Left colon (tissue), 2 donors: ENCODE measurements around the gene EHD2. TPM values are rescaled to one million over a fixed set of nuclear protein-coding genes. Genes with fewer than 3 reads are reported as not detected.
A peak's percentile ranks its signal among the peaks of the same experiment; 100 is the strongest.

Experiments used
- ATAC-seq: fragments of 200-7000 bp; cut with Tn5 transposase; one replicate; pipeline ENCODE4 v1.9.1; 2020; ENCODE audit warnings: mild to moderate bottlenecking, moderate library complexity
- DNase-seq, 2 donors: peaks; one replicate each; pipeline ENCODE4 v3.0.0-alpha.2; 2020
- intact Hi-C, 2 donors: fragments of 100-400 bp; cut with DNase I in 1 of 2; cut with micrococcal nuclease in 1 of 2; formaldehyde crosslinking; loops; one replicate each; pipeline versions ENCODE4 v1.11.2 to v1.14.0; 2022; cut with DNase I, micrococcal nuclease
- total RNA-seq, 2 donors: library from RNA; stranded (reverse); fragmentation: NEBNext Ultra II Directional; extraction: Animal tissue kit (Norgen Biotek cat#: 25700); gene quantifications; one replicate each; pipeline ENCODE4 v1.2.1, GENCODE V29; 2021
- donor health status: DM: no; HTN: no; CAD: no.
- donor health status: DM: yes; HTN: yes; CAD: no.

EHD2 gene
- total RNA-seq, 2 donors from 2014 or later: 9.6 to 29.6 TPM

DNA sequence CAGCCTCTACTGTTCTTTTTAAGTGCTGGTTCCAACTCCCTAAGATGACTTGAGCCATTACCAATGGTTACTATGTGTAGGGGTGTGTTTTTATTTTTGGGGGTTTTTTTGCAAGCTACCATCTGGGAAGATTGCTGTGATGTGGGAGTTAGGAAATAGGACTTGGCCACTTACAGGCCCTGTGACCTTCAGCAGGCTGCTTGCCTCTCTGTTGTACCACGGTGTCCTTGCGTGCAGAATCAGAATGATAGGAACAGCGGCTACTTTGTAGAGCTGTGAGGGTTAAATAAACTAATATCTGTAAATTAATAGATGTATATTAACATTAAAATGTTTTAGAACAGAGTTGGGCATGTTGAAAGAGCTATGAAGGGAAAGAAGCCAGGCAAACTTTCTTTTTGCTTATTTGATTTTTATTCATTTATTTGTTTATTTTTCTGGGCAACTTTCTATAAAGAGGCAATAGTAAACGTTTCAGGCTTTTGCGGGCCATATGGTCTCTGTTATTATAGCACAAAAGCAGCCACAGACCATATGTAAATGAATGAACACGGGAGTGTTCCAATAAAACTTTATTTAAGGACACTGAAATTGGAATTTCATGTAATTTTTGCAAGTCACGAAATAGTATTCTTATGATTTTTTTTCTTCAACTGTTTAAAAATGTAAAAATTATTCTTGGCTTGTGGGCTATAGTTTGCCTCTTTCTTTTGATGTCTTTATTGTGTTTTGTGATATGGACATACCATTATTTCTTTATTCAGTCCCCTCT is 26.4 kb upstream of the EHD2 start:
- intact Hi-C loops: no loop called here
- DNase-seq (no peak), ATAC-seq (no peak)

DNA sequence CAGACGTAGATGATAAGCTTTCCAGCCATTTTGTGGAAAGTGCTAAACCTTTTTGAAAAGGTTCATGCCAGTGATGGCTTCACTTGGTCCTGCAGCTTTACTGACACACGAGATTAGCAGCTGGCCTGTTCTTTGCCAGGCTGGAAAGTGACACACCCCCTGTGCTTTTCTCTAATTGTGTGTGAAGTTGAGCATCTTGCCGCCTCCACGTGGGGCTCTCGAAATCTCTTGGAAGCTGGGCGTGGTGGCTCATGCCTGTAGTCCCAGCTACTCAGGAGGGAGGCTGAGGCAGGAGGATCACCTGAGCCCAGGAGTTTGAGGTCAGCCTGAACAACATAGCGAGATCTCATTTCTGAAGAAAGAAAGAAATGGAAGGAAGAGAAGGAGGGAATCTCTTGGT is 25.3 kb upstream of the EHD2 start:
- intact Hi-C loops: no loop called here
- ATAC-seq: no peak
- no peak for DNase-seq

DNA sequence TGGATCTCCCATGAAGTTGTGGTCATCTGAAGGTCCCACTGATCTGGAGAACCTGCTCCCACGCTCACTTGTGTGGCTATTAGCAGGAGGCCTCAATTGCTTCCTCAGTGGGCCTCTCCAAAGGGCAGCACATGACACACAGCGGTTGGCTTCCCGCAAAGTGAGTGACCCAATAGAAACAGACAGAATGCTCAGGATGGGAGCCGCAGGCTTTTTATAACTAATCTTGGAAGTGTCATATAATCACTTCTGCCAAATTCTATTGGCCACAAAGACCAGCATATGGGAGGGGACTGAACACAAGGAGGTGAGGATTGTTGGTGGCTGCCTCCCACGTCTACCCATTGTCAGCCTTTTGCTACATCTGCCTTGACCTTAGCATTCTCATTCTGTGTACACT is 22.1 kb upstream of the EHD2 start:
- DNase-seq (no peak), ATAC-seq (no peak)
- intact Hi-C loops: no loop called here

DNA sequence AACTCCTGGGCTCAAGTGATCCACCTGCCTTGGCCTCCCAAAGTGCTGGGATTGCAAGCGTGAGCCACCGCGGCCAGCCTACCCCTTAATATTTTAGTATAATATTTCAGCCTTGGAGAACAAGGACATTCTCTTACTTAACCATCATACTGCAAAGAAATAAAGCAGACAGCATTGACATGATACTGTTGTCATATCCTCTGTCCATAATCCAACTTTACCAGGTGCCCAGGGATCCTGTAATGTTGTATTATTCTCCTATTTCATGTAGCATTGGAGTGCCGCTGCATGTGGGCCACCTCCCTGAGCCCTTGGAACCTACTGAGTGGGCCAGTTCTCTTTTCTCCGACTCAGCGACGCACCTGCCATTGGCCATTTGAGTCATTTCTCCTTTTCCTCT is 21.4 kb upstream of the EHD2 start:
- intact Hi-C loops: no loop called here
- DNase-seq (no peak), ATAC-seq (no peak)

DNA sequence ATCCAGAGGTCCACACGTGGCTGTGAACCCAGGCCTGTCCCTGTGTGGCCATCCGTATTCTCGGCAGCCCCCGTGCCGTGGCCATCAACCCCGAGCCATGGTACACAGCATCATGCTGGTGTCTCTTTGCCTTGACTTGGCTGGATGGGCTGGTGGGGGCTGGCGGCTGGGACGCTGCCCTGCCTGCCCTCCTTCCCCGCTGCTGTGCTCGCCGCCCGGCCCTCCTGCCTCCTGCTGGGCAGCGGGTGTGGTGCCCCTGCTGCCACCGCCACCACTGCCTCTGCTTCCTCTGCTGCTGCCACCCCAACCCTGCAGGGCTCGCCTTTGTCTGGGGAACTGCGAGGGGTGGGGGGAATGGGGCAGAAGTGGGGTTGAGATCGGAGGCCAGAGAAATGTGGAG is 19.7 kb upstream of the EHD2 start:
- ATAC-seq: no peak
- intact Hi-C loops: no loop called here
- DNase-seq: no peak

DNA sequence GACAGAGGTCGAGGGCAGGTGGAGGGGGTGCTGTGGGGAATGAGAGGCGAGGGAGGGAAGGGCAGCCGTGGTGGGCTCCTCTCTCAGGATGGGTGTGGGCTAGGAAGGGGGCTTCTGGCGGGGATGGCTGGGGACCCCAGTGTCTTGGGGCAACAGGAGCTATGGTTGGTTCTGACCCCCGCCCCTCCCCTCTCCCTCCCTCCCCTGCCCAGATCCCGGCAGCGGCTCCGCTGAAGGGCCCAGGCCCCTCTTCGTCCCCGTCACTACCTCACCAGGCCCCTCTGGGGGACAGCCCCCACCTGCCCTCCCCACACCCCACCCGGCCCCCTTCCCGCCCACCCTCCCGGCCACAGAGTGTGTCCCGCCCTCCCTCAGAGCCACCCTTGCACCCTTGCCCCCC is 19.3 kb upstream of the EHD2 start:
- intact Hi-C loops: no loop called here
- ATAC-seq: no peak
- no peak for DNase-seq

DNA sequence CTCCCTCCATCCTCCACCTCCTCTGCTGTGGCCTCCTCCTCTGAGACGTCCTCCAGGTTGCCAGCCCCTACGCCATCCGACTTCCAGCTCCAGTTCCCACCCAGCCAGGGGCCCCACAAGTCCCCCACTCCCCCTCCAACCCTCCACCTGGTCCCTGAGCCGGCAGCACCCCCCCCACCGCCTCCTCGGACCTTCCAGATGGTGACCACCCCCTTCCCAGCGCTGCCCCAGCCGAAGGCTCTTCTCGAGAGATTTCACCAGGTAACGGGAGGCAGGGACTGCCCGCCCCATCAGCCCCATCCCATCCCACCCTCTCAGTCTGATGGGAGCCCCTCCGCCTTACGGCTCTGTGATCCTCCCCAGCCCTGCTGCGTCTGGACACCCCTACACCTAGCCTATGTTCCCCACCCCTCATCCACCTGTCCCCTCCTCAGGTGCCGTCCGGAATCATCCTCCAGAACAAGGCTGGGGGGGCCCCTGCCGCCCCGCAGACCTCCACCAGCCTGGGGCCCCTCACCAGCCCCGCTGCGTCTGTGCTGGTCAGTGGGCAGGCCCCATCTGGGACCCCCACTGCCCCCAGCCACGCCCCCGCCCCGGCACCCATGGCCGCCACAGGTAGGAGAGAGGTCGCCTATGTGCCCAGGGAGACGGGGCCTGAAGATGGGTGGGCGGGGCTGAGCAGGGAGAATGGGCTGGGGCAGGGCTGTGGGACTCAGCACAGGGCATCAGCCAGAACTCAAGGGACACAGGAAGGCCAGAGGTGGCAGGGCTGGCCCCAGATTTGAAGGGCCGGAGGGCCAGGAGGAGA is 18.6 kb upstream of the EHD2 start:
- DNase-seq: no peak
- intact Hi-C loops: loop anchor here (5.0 kb wide), 2 partner anchors 172 to 262 kb away; no protein-coding TSS in a partner anchor

DNA sequence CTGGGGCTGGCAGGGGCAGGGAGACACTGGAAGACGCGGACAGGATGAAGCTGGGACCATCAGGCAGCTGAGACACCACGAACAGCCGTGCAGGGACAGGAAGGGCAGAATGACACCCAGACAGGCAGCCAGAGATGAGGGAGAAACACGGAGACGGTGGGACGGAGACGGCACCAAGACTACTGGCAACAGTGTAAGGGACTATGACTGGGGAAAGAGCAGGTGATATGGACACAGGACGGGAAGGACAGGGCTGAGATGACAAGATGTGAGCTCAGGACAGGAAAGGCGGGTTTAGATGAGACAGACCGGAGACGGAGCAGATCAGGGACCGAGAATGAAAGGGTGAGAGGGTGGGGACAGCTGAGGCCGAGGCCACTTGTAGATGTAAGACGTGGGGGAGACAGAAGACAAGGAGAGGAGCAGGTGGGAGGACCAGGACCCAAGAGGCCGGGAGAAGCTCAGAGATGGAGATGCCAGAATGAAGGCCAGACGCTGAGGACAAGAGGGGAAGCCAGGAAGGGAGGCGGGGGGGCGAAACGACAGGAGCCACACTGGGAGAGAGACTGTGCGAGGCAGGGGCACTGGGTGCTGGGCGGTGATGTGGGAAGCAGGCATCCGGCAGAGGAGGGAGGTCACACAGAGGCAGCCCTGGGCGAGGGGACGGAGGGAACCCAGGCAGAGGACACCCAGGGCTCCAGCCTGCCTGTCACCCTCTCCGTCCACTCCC is 17.5 kb upstream of the EHD2 start:
- intact Hi-C loops: loop anchor here (5.0 kb wide), 2 partner anchors 173 to 263 kb away; no protein-coding TSS in a partner anchor
- ATAC-seq: no peak

More for the DNA sequence above, 18.6 kb upstream of the EHD2 start:
- ATAC-seq: no peak

DNA sequence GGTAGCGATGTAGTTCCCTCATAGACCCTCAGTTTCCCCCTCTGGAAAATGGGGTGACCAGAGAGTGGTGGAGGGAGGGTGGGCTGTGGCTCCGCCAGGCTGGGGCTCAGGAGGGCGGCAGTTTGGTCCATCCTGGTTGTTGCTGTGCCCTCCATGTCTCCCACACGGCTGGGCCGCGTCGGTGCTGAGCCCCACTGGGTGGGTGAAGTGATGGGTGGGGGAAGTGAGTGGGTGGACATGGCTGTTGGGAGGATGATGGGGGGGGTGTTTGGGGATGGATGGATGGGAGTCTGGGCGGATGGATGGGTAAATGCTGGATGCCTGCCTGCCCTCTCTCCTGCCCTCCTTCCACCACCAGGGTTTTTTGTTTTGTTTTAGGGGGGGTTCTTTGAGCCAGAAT is 16.6 kb upstream of the EHD2 start:
- intact Hi-C loops: loop anchor here (5.0 kb wide), 2 partner anchors 174 to 264 kb away; no protein-coding TSS in a partner anchor
- no peak for ATAC-seq
- no peak for DNase-seq

More for the DNA sequence above, 17.5 kb upstream of the EHD2 start:
- no peak for DNase-seq

DNA sequence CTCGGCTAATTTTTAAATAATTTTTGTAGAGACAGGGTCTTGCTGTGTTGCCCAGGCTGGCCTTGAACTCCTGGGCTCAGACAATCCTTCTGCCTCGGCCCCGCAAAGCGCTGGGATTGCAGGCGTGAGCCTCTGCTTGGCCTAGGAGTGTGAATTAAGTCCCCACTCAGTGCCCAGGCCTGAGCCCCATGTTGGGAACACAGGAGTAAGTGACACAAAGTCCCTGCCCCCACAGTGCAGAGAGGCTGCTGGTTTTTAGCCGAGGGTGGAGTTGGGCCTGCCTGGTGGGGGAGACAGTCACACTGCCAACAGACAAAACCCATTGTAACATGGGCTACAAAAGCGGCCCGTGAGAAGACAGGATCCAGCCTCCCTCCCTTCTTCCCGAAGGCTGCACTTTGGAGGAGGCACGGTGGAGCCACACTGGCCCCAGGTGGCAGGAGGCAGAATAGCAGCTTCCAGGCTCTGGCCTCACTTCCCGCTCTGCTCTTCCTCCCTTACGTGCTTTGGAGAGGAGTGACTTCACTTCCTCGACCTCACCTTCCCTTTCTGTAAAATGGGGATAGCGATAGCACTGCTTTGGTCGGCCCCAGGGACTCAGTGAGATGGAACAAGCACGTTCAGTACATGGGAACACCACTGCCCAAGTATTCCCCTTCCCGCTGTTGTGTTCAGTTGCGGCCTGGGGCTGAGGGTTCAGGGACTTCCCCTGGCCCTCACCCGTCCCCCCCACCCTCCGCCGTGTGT is 15.2 kb upstream of the EHD2 start:
- intact Hi-C loops: loop anchor here (5.0 kb wide), 2 partner anchors 176 to 266 kb away; no protein-coding TSS in a partner anchor

DNA sequence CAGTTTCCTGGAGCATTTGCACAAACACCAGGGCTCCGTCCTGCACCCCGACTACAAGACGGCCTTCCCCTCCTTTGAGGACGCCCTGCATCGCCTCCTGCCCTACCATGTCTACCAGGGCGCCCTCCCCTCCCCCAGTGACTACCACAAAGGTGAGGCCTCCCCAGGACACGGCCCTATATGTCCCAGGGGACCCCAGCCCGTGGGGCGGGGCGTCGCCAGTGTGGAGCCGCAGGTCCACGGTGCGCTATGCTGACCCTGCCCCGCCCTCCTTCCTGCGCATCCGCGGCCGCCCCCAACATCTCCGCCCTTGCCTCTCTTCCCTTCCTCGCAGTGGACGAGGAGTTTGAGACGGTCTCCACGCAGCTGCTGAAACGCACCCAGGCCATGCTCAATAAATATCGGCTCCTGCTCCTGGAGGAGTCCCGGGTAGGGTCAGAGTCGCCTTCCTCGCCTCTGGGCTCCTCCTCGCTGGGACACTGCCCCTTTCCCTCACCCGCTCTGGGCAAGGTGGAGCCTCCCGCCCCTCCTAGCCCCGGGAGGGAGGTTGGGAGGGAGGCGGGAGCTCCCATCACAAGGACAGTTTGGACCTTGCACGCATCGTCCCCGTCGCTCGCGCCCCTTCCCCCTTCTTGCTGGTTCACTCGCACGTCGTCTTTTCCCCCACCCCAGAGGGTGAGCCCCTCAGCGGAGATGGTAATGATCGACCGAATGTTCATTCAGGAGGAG is 14.4 kb upstream of the EHD2 start:
- DNase-seq: no peak
- no peak for ATAC-seq
- intact Hi-C loops: loop anchor here (5.0 kb wide), 2 partner anchors 176 to 266 kb away; no protein-coding TSS in a partner anchor

More for the DNA sequence above, 15.2 kb upstream of the EHD2 start:
- DNase-seq (peak; percentile 71 to 75), ATAC-seq (peak; percentile 94)

DNA sequence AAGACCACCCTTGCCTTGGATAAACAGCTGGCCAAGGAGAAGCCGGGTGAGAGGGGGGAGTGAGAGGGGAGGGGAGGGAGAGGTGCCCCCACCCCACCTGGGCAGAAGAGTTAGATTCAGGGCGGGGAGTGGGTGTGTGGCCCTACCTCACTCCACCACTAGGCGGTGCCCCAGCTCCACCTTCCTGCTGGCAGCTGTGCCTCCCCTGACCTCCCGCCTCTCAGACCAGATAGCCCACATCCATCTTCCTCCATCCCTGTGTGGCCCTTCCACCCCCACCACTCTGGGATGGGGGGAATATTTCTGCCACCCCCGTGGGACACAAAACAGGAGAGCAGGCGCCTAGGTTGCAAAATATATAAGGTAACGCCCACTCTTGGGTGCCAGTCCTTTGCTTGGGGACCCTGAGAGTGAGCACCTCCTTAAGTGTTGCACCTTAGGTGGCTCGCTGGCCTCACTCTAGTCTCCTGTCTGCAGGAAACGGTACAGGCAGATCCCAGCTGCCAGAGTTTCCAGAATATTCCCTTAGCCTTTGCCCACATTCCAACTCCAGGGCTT is 13.8 kb upstream of the EHD2 start:
- DNase-seq: peak in 1 of 2 donors; percentile 73
- ATAC-seq: peak; percentile 59
- intact Hi-C loops: loop anchor here (5.0 kb wide), 2 partner anchors 177 to 267 kb away; no protein-coding TSS in a partner anchor

DNA sequence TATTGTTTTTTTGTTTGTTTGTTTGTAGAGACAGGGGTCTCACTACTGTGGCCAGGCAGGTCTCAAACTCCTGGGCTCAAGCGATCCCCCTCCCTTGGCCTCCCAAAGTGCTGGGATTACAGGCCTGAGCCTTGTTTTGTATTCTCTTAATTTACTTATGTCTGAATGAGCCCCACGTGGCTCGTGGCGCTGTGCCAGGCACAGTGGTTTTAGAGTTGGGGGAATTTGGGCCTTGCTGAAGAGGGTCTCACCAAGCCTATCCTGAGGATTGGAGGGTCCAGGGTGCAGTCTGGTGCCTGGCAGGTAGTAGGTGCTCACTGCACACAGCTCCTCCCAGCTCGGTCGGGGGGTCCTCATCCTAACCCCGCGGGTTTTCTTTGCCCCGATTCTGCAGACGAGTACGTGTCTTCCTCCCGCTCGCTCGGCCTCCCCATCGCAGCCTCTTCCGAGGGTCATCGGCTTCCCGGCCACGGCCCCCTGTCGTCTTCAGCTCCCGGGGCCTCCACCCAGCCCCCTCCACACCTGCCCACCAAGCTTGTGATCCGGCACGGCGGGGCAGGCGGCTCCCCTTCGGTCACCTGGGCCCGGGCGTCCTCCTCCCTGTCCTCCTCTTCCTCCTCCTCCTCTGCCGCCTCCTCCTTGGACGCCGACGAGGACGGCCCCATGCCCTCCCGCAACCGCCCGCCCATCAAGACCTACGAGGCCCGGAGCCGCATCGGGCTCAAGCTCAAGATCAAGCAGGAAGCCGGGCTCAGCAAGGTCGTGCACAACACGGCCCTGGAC is 12.1 kb upstream of the EHD2 start:
- DNase-seq (no peak), ATAC-seq (no peak)
- intact Hi-C loops: no loop called here

DNA sequence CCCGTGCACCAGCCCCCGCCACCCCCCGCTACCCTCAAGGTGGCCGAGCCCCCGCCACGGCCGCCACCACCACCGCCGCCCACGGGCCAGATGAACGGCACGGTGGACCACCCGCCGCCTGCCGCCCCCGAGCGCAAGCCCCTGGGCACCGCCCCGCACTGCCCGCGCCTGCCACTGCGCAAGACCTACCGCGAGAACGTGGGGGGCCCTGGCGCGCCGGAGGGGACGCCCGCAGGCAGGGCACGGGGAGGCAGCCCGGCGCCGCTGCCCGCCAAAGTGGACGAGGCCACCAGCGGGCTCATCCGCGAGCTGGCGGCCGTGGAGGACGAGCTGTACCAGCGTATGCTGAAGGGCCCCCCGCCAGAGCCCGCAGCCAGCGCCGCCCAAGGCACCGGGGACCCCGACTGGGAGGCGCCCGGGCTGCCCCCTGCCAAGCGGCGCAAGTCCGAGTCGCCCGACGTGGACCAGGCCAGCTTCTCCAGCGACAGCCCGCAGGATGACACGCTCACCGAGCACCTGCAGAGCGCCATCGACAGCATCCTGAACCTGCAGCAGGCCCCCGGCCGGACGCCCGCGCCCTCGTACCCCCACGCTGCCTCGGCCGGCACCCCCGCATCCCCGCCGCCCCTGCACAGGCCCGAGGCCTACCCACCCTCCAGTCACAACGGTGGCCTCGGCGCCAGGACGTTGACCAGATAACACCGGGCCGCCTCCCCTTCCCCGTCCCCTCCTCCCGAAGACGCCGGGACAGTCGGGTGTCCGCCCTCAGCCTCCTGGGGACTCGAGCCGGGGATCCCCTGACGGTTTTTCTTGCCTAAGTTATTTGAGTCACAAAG is 11.3 kb upstream of the EHD2 start:
- intact Hi-C loops: no loop called here
- no peak for ATAC-seq
- DNase-seq: no peak

DNA sequence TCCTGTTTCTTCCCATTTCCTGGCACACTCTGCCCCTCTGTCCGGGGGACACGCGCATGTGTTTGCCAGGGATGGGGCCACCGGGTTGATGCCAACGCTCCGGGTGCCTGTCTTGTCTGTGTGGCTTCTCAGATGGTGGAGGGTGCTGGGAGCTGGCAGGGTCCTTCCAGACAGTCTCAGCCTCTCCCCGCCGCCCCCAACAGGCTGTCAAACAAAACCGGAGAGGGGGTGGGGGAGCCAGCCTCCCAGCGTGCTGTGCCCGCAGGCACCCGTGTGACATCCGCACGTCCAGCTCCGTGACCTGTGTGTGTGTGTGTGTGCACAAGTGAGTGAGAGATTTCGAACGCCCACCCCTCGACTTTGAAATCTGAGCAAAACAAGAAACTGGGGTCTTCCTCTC is 10.6 kb upstream of the EHD2 start:
- no peak for DNase-seq
- no peak for ATAC-seq
- intact Hi-C loops: no loop called here

DNA sequence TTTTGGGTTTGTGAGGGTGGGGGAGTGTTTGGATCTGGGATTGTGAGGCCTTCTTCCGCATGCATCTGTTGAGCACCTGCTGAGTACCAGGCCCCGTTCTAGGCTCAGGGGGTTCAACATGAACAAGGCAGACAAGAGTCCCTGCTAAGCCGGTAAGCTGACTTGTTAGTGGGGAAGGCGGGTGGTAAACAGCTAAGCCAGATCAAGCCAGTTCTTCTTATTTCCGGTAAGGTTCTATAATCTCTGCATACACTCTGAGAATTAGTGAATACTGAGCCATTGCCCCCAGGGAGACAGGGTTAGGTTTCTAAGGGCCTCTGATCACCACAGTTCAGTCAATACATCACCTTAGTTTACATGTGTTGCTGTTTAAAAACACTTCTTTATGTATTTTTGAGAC is 9.9 kb upstream of the EHD2 start:
- DNase-seq (no peak), ATAC-seq (no peak)
- intact Hi-C loops: no loop called here
